Measurements from ENCODE around the gene CBARP. TPM values are rescaled to one million over a fixed set of nuclear protein-coding genes. Genes with fewer than 3 reads are reported as not detected.

CBARP gene
- total and polyA plus RNA-seq, 2 of the 13 experiments (the other 11 are each of a cell fraction or from before 2014, with no cell fraction given): 1.2 to 1.4 TPM

DNA sequence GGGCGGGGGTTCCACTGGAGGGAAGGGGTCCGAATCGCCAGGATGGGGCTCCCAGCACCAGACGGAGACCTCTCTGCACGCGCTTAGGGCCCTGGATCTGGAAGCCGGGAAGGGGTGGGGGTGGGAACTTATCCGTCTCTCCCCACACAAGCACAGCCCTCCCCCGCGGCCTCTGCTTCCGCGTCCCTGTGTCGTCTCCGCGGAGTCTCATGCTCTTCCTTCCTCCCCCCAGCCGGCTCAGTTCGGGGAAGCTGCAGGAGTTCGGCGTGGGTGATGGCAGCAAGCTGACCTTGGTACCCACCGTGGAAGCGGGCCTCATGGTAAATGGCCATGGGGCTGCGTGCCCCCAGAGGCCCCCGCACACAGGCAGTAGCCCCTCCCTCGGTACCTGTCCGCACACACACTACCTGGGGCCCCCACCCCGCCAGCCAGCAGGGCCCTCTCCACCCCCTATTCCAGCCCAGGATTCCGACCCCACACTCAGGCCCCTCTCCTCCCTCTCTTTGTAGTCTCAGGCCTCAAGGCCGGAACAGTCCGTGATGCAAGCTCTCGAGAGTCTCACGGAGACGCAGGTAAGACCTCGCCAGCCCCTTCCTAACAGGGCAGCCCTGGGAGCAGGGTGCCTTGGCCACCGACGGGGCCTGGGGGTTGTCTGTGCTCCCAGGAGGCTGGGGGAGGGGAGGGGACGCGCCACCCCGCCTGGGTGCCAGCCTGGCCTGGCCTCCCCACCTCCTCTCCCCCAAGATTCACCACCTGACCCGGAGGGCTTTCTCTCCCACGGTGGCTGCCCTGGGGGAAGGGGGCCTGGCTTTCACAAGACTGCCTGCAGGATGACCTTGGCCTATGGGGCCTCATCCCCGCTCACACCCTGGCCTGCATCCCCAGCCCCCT is 13.8 kb upstream of the CBARP start (continued):
- TF ChIP-seq ZFY (CRISPR knock-in tag; IDR thresholded peaks at IDR 0.05) (peak; percentile 50), ZNF678 (CRISPR knock-in tag; IDR thresholded peaks at IDR 0.05) (no peak), ZFP36L2 (CRISPR knock-in tag; IDR thresholded peaks at IDR 0.05) (no peak), KAT7 (CRISPR knock-in tag; IDR thresholded peaks at IDR 0.05; ENCODE audit: borderline replicate concordance) (0 out of 2 replicates have a peak, but pooled peaks have one; percentile 39), ZBTB8A (CRISPR knock-in tag; IDR thresholded peaks at IDR 0.05; ENCODE audit: borderline replicate concordance, low read depth) (no peak), ZNF660 (CRISPR knock-in tag; IDR thresholded peaks at IDR 0.05; ENCODE audit: borderline replicate concordance, low read depth) (no peak), HOXA9 (CRISPR knock-in tag; IDR thresholded peaks at IDR 0.05; ENCODE audit: borderline replicate concordance) (no peak), ZNF367 (CRISPR knock-in tag; IDR thresholded peaks at IDR 0.05; ENCODE audit: borderline replicate concordance) (no peak), GFI1 (CRISPR knock-in tag; IDR thresholded peaks at IDR 0.05; ENCODE audit: borderline replicate concordance) (no peak), ZNF547 (CRISPR knock-in tag; IDR thresholded peaks at IDR 0.05) (no peak), ZNF563 (CRISPR knock-in tag; IDR thresholded peaks at IDR 0.05) (0 out of 2 replicates have a peak, but pooled peaks have one; percentile 45), ZC3H4 (CRISPR knock-in tag; IDR thresholded peaks at IDR 0.05; ENCODE audit: borderline replicate concordance) (peak; percentile 25; the same call in 1 of the 2 replicates), KDM2A (CRISPR knock-in tag; IDR thresholded peaks at IDR 0.05; ENCODE audit: borderline replicate concordance, low read depth) (no peak; the same call in 1 of the 2 replicates), ZBTB39 (CRISPR knock-in tag; IDR thresholded peaks at IDR 0.05) (peak; percentile 55; the same call in 1 of the 2 replicates)
- TF ChIP-seq, protein P1, sequence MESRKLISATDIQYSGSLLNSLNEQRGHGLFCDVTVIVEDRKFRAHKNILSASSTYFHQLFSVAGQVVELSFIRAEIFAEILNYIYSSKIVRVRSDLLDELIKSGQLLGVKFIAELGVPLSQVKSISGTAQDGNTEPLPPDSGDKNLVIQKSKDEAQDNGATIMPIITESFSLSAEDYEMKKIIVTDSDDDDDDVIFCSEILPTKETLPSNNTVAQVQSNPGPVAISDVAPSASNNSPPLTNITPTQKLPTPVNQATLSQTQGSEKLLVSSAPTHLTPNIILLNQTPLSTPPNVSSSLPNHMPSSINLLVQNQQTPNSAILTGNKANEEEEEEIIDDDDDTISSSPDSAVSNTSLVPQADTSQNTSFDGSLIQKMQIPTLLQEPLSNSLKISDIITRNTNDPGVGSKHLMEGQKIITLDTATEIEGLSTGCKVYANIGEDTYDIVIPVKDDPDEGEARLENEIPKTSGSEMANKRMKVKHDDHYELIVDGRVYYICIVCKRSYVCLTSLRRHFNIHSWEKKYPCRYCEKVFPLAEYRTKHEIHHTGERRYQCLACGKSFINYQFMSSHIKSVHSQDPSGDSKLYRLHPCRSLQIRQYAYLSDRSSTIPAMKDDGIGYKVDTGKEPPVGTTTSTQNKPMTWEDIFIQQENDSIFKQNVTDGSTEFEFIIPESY (CRISPR knock-in tag; IDR thresholded peaks at IDR 0.05): 0 out of 2 replicates have a peak, but pooled peaks have one; percentile 3
- TF ChIP-seq, protein P2, sequence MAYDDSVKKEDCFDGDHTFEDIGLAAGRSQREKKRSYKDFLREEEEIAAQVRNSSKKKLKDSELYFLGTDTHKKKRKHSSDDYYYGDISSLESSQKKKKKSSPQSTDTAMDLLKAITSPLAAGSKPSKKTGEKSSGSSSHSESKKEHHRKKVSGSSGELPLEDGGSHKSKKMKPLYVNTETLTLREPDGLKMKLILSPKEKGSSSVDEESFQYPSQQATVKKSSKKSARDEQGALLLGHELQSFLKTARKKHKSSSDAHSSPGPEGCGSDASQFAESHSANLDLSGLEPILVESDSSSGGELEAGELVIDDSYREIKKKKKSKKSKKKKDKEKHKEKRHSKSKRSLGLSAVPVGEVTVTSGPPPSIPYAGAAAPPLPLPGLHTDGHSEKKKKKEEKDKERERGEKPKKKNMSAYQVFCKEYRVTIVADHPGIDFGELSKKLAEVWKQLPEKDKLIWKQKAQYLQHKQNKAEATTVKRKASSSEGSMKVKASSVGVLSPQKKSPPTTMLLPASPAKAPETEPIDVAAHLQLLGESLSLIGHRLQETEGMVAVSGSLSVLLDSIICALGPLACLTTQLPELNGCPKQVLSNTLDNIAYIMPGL (CRISPR knock-in tag; IDR thresholded peaks at IDR 0.05; ENCODE audit: borderline replicate concordance in 1 of 2, low read depth in 1 of 2): peak in 1 of 2 experiments; percentile 39; a peak in 1 of 4 replicates
- TF ChIP-seq, protein P3, sequence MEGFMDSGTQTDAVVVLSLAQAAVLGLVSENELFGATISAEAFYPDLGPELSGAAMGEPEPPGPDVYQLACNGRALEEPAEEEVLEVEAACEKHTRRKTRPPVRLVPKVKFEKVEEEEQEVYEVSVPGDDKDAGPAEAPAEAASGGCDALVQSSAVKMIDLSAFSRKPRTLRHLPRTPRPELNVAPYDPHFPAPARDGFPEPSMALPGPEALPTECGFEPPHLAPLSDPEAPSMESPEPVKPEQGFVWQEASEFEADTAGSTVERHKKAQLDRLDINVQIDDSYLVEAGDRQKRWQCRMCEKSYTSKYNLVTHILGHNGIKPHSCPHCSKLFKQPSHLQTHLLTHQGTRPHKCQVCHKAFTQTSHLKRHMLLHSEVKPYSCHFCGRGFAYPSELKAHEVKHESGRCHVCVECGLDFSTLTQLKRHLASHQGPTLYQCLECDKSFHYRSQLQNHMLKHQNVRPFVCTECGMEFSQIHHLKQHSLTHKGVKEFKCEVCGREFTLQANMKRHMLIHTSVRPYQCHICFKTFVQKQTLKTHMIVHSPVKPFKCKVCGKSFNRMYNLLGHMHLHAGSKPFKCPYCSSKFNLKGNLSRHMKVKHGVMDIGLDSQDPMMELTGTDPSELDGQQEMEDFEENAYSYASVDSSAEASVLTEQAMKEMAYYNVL (CRISPR knock-in tag; IDR thresholded peaks at IDR 0.05; ENCODE audit: borderline replicate concordance): 0 out of 2 replicates have a peak, but pooled peaks have one; percentile 36
- TF ChIP-seq, protein P4, sequence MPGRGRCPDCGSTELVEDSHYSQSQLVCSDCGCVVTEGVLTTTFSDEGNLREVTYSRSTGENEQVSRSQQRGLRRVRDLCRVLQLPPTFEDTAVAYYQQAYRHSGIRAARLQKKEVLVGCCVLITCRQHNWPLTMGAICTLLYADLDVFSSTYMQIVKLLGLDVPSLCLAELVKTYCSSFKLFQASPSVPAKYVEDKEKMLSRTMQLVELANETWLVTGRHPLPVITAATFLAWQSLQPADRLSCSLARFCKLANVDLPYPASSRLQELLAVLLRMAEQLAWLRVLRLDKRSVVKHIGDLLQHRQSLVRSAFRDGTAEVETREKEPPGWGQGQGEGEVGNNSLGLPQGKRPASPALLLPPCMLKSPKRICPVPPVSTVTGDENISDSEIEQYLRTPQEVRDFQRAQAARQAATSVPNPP (CRISPR knock-in tag; IDR thresholded peaks at IDR 0.05): no peak
